ENCODE results near the gene GHITM.
"Not testable (repeated sequence)": the region's sequence is repeated elsewhere in the genome, so short reads cannot be mapped to it uniquely, and the experiment has no call there.

The GHITM gene

GRCh38 chr10:84139126-84140035 lies at the start of gene GHITM:
Gene GHITM, plus strand, starts transcription at chr10:84139509. Its CDS starts 1,992 bp downstream, at chr10:84141501.
- peak; percentile 36 for DNase-seq (ENCODE audit: low spot score)

DNA sequence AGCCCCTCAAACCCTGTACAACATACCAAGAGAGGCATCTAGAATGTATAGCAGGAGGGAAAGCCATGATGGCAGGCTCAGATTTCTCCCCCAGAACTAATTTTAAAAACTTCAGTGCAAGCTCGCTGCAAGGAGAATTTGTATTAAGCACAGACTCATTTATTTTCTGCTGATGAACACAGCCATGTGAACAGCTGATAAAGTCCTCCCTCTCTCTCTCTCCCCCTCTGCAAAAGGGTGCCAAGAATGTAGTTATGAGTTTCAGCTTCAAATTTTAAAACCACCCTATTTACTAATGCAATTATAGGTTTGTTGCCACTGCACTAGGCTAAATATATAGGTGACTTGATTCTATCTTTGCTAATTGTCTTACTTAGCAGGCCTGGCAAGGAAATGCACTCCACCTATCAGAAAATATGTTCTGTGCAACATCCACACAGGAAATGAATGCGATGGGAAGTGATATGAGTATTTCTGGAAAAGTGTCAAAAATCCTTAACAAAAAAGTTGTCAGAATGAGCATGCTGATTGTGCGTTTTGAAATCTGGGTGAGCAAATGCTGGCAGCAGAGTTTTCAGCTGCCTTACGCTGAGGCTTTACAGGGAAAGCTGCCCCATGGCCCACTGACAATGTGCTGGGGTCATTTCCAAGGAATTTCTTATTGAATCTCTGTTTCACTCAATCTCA lies 43.4 kb upstream of the GHITM start:
- DNase-seq (ENCODE audit: low spot score): no peak

- DNase-seq (ENCODE audit: low spot score): no peak
Observed at GRCh38 chr10:84097787-84098353, 41.4 kb upstream of the GHITM start.

DNA sequence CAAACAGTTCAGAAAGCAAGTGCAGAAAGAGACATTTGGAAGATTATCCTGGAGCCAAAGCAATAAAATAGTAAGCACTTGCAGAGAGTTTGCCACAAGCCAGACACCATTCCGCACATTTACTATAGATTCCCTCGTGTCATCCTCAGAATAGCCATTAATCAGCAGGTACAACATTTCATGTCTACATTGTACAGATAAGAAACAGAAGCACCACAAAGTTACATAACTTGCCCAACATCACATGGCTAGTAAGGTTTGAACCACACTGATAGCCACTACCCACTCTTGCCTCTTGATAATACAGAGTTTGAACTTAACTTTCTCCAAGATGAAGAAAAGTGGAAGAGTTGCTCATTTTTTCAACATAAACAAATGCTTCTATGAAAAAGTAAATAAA lies 40.6 kb upstream of the GHITM start:
- no peak for DNase-seq (ENCODE audit: low spot score)

DNA sequence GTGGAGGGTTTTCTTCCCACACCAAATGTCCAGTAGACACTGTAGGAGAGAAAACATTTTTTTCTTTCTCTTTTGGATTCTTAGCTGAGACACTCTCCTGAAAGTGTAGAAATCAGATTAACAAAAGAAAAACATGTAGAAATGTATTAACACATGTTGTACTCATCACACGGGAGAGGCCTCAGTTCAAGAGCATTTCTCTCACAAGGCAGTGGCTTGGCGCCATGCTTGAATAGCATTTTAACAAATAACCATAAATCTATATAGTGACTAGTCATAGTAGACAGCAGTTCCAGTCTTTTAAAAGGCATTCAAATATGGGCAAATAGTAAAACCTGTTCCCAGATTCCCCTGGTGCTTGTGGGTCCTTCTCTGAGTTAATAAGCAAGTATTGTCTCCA lies 38.3 kb upstream of the GHITM start:
- no peak for DNase-seq (ENCODE audit: low spot score)

GRCh38 chr10:84108797-84109196 lies 30.5 kb upstream of the GHITM start:
- DNase-seq (ENCODE audit: low spot score): no peak

DNA sequence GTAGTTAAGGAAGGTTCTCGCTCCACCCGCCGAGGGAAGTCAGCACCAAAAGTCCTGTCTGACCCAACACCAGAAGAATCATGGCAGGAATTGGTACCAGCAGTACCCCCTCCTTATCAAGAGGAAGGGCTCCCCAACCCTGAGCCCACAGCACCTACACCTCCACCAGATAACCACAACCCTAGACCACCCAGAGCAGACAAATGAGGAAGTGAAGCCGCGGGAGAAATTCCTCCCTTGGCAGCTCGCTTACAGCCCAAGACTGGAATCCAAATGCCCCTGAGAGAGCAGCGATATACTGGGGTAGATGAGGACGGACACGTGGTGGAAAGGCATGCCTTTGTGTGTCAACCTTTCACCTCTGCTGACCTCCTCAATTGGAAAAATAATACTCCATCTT lies 29.5 kb upstream of the GHITM start:
- not testable (repeated sequence) for DNase-seq (ENCODE audit: low spot score)

- DNase-seq (ENCODE audit: low spot score): not testable (repeated sequence)
Observed at GRCh38 chr10:84113468-84113867, 25.8 kb upstream of the GHITM start.

DNA sequence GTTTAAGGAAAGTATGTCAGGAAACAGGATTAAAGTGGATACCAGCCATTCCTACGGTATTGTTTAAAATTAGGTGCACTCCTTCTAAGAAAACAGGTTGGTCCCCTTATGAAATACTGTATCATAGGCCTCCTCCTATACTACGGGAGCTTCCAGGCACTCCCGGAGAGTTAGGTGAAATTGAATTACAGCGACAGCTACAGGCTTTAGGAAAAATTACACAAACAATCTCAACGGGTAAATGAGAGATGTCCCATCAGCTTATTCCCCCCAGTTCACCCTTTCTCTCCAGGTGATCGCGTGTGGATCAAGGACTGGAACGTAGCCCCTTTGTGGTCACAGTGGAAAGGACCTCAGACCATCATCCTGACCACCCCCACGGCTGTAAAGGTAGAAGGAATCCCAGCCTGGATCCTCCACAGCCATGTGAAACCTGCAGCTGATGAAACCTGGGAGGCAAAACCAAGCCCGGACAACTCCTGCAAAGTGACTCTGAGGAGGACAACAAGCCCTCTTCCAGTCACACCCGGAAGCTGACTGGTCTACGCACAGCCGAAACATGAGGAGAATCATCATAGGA lies 25.1 kb upstream of the GHITM start:
- no peak for DNase-seq (ENCODE audit: low spot score)

DNA sequence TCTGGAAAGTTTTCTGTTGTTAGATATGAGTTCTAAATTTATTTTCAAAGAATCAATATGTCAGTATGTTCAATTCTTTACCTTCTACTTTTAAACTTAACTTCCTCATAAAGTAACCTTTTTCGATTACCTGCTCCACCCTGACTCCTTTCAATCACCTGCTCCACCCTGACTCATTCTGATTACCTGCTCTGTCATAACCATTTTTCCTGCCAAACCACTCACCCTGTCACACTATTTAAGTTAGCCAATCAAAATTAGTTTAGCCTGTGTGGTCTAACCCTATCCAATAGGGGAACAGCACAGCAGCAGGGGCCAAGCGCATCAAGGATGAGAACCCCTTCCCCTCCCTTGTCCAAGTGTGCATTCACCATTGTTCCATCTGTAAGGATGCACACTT lies 22.1 kb upstream of the GHITM start:
- DNase-seq (ENCODE audit: low spot score): not testable (repeated sequence)

GRCh38 chr10:84117686-84118394 lies 21.5 kb upstream of the GHITM start:
- no peak for DNase-seq (ENCODE audit: low spot score)

DNA sequence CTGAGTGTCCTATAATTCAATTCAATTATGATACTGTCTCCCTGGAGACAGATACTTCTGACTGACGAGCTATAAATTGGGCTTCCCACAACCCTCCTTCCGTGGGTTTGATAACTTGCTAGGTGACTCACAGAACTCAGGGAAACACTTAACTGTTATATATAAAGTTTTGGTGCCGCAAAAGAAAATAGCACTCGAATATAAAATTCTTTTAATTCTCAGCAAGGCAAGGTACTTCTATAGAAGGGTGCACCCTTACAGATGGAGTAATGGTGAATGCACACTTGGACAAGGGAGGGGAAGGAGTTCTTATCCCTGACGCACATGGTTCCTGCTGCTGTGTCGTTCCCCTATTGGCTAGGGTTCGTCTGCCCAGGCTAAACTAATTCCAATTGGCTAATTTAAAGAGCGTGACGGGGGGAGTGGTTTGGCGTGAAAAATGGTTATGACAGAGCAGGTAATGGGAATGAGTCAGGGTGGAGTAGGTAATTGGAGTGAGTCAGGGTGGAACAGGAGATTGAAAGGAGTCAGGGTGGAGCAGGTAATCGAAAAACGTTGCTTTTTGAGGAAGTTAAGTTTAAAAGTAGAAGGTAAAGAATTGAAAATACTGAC lies 20.8 kb upstream of the GHITM start:
- DNase-seq (ENCODE audit: low spot score): no peak

GRCh38 chr10:84123362-84123761 lies 15.9 kb upstream of the GHITM start:
- DNase-seq (ENCODE audit: low spot score): no peak

DNA sequence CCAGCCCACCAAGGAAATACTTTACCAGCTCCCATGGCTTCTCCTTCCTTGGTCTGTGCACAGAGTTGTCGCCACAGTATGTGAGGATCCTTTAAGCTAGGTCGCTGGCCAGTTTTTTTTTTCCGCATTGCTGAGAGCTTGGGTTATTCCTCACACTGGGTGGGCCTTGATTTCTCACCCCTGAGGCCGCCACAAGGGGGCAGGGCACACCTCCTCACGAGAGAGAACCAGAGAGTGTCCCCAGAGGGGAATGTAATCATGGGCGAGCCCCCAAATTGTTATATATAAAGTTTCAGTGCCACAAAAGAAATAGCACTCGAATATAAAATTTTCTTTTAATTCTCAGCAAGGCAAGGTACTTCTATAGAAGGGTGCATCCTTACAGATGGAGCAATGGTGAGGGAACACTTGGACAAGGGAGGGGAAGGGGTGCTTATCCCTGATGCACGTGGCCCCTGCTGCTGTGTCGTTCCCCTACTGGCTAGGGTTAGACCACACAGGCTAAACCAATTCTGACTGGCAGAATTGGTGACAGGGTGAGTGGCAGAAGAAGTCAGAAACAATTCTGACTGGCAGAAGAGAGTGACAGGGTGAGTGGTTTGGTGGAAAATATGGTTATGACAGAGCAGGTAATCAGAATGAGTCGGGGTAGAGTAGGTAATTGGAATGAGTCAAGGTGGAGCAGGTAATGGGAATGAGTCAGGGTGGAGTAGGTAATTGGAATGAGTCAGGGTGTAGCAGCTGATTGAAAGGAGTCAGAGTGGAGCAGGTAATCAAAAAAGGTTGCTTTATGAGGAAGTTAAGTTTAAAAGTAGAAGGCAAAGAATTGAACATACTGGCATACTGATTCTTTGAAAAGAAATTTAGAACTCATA lies 13.2 kb upstream of the GHITM start:
- DNase-seq (ENCODE audit: low spot score): not testable (repeated sequence)

- DNase-seq (ENCODE audit: low spot score): no peak
Observed at GRCh38 chr10:84126785-84127167, 12.5 kb upstream of the GHITM start.

DNA sequence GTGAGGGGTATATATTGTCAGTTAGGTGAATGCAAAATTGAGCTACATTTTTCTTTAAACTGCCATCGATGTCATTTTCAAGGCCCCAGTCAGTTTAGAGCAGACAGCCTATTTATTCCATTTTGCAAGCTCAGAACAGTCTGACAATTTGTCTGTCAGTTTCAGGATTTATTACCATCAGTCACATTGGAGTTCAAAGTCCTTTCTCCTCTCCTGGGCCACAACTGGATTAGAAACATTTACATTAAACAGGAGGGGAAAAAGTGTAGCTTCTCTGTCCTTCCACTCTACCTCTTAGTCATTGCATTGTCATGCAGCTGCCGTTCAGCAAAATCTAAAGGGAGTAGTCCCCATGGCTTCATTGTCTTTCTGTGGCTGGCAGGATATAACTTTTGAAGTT lies 3.5 kb upstream of the GHITM start:
- peak; percentile 14 for DNase-seq (ENCODE audit: low spot score)

- DNase-seq (ENCODE audit: low spot score): no peak
Observed at GRCh38 chr10:84137811-84138210, 1.5 kb upstream of the GHITM start.

GRCh38 chr10:84138478-84139125 lies 707 bp upstream of the GHITM start:
- DNase-seq (ENCODE audit: low spot score): no peak

- no peak for DNase-seq (ENCODE audit: low spot score)
Observed at GRCh38 chr10:84140036-84140379, 699 bp downstream of the GHITM start.

DNA sequence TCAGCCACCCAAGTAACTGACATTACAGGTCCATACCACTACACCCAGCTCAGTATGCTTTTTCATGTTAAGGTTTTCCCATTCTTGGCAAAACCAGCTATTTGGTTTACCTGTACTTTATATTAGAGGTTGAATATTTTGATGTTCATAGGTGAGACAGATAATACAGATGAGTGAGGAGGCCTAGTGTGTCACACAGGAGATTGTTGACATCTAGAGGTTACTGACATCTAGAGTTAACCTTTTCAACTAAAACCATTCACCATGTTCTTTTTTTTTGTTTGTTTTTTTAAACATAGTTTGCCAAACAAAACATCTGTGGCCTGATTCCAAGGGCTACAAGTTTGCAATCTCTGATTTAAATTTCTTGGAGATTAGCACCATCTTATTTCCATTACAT lies 8.0 kb downstream of the GHITM start:
- no peak for DNase-seq (ENCODE audit: low spot score)
